Limb (tissue), 2 donors: Measurements from ENCODE around the gene TRAPPC10.

Experiments used
- DNase-seq, 2 donors: peaks; one replicate each; pipeline ENCODE4 v3.0.0-alpha.2; 2016; ENCODE audit errors: extremely low spot score in 2 of 2

TRAPPC10 gene

DNA sequence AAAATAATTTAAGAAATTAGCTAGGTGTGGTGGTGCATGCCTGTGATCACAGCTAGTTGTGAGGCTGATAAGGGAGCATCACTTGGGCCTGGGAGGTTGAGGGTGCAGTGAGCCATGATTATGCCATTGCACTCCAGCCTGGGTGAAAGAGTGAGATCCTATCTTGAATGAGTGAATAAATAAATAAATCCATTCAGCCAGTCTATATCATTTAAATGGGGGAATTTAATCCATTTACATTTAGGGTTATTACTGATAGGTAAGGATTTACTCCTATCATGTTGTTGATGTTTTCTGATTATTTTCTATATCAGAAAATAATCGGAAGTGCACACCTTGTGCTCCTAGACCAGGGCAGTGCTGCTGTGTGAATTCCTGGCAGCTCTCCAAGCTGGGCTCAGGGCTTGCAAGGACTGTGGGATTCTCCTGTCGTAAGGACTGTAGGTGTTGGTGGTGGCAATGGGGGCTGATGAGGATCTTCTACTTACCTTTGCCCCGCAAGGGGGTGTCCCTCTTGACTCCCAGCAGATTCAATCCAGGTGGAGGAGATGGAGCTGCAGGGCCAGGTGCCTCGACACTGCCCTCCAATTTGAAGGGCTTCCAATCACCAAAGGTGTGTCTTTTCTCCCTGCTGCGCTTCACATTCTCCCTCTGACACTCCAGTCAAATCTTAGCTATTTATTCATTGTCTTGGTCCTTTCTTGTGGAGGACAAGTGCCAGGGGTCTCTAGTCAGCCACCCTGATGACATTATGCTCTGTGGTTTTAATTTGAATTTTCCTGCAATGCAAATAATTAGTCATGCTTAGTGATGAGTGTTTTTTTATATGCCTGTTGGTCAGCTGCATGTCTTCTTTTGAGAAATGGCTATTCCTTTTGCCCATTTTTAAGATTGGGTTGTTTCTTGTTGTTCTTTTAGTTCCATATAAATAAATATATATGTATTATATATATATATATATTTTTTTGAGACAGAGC, 14.1 kb upstream of the TRAPPC10 start:
- DNase-seq = no peak

DNA sequence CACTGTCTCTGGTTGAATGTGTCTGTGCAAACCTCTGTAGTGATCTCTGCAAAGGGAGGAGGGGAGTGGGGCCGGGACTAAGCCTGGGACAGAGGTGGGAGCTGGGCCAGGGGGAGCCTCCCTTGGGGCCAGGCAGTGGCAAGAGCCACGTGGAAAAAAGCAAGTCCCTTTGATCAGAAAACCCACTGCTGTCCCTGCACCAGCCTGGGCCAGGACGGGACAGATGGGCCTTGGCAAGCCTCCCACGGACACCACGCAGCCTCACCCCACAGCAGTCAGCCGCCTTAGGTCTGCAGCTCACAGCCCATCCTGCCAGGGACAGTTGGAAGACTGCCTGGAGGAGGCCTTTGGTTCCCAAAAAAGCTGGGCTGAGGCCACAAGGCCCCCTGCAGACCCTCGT, 11.7 kb upstream of the TRAPPC10 start:
- DNase-seq = no peak

DNA sequence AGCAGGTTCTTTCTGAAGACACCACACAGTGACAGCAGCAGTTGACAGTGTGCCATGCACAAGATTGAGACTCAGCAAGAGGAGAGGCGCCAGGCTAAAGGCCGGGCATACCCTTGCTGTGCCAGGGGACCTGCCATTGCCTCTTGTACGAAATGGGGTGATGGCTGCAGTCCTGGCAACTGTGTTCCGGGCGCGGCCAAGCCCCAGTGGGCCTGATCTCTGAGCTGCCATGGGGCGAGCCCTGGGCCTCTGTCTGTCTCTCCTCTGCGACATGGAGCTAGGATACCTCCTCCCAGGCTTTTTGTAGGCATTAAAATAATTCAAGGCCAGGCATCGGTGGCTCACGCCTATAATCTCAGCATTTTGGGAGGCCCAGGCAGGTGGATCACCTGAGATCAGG, 9.6 kb upstream of the TRAPPC10 start:
- no peak for DNase-seq

DNA sequence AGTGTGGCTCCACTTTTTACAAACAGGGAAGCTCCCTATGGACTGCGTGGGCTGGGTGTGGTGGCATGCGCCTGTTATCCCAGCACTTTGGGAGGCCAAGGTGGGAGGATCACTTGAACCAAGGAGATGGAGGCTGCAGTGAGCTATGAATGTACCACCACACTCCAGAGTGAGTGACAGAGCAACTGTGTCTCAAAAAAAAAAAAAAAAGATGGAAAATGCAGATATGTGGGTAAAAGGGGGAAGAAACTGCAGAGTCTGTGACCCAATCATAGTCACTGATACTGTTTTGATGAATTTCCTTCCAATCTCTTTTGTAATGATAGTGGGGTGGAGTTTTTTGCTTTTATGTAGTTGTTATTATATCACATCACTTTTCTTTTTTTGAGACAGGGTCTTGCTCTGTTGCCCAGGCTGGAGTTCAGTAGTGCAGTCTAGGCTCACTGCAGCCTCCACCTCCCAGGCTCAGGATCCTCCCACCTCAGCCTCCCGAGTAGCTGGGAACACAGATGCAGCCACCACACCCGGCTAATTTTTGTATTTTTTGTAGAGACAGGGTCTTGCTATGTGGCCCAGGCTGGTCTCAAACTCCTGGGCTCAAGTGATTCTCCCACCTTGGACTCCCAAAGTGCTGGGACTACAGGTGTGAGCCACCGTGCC, 8.7 kb upstream of the TRAPPC10 start:
- no peak for DNase-seq

DNA sequence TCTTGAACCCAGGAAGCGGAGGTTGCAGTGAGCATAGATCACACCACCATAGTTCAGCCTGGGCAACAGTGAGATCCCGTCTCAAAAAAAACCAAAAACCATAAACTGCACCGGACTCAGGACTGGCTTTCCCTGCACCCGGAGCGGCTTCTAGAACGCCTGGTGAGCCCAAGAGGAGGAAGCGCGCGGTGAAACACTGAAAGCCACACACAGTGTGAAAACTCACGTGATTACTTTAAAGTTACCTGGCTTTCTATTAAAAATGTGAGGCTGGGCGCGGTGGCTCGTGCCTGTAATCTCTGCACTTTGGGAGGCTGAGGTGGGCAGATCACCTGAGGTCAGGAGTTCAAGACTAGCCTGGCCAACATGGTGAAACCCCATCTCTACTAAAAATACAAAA, 7.0 kb upstream of the TRAPPC10 start:
- no peak for DNase-seq

DNA sequence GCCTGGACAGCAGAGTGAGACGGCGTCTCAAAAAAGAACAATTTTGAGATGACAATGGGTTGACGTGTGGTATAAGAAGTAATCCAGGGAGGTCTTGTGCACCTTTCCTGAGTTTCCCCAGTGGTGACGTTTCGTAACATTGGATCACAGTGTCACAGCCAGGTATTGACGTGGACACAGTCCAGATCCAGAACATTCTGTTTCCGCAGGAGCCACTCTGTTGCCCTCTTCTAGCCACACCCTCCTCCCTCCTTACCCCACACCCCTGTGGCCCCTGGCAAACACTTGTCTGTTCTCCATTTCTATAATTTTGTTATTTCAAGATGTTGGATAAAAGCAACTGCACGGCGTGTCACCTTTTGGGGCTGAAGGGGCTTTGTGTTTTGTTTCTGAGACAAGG, 6.5 kb upstream of the TRAPPC10 start:
- DNase-seq = no peak

DNA sequence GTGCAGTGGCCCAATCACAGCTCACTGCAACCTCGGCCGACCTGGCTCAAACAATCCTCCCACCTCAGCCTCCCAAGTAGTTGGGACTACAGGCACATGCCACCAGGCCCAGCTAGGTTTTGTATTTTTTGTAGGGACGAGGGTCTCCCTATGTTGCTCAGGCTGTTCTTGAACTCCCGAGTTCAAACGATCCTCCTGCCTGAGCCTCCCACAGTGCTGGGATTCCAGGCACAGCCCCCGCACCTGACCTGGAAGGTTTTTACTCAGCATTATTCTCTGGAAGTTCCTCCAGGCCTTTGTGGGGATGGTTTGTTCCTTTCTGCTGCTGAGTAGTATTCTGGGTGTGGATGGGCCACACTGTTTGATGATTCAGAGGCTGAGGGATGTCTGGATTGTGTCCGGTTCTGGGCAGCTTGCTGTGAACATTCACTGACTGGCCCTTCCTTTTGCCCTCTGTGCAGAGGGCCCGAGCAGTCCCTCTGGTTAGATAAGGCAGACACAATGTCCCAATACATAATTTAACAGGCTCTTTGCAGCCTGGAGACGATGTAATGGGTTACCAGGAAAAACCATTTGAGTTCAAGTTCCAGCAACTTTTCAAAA, 6.0 kb upstream of the TRAPPC10 start:
- DNase-seq = no peak

DNA sequence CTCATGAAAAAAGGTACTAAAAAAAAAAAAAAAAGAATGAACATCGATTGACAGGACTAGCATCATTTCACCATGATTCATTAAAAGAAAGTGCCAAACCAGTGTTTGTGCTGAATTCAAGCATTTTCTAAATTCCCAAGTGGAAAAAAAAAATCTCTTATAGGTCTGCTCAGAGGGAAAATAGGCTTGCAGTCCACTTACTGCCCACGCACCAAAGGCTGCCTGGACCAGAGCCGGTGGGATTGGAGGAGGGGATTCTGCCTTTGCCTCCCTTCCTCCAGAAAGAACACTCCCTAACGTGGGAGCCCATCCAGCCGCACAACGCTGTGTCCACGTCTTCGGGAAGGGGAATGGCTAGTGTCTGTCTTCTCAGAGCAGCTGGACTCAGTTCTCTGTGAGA, 5.5 kb upstream of the TRAPPC10 start:
- no peak for DNase-seq

DNA sequence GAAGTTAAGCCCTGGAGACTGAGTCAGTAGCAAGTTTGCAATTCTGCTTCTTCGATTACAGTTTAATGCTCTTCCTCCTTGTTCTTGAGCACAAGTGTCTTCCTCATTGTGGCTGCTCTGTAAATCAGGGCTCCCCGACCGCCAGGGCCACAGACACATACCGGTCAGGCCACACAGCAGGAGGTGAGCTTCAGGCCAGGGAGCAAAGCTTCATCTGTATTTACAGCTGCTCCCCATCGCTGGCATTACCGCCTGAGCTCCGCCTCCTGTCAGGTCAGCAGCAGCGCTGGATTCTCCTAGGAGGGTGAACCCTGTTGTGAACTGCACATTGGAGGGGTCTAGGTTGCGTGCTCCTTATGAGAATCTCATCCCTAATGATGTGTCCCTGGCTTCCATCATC, 1.7 kb upstream of the TRAPPC10 start:
- no peak for DNase-seq

DNA sequence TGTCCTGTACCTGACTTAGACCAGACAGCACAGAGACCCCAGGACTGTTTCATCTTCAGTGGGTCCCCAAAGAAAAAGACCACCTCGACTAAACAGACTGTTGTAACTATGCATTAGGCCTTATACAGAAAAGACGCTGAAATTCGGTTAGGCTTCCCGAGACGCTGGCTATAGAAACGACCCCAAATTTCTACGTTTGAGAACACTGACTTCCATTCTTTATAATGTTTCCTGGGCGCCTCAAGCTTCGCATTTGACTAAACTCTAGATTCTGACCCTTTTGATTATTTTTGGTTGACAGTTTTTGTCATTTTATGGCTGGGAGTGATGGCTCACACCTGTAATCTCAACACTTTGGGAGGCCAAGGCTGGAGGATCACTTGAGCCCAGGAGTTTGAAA, 986 bp upstream of the TRAPPC10 start:
- DNase-seq = no peak

DNA sequence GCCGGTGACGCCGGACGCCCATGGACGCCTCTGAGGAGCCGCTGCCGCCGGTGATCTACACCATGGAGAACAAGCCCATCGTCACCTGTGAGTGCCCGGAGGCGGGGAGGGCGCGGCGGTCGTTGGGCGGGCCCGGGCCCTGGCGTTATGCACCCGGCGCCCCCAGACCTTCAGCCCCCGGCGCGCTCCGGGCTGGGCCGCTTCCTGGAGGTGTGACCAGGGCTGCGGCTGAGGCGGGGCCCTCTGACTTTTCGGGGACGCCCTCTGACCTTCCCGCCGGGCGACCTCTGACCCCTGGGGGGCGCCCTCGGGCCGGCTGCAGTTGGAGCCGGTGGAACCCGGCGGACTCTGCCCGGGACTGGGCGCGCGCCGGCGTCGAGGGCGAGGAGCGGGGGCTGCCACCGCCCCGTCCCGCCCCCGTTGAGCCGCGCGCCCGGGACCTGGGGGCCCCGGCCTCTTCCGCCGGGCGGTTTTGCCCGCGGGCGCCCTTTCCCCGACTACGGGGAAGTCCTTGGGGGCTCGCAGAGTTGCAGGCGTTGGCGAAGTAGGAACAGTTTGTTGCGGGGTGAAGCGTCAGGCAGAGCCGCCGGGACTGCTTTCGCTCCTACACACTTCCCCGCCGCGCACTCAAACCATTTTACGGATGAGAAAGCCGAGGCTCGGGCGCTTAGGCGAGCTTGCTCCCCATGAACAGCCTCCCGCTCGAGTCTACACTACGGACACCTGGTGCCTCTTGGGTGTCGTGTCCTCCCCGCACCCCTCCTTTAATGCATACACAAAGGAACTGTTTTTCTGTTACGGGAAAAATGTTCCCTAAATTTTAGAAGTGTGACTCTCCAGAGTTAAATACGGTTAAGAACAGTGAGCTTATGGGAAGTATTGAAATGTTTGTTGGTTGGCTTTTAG, 618 bp downstream of the TRAPPC10 start:
- DNase-seq = peak in 1 of 2 donors; percentile 74

DNA sequence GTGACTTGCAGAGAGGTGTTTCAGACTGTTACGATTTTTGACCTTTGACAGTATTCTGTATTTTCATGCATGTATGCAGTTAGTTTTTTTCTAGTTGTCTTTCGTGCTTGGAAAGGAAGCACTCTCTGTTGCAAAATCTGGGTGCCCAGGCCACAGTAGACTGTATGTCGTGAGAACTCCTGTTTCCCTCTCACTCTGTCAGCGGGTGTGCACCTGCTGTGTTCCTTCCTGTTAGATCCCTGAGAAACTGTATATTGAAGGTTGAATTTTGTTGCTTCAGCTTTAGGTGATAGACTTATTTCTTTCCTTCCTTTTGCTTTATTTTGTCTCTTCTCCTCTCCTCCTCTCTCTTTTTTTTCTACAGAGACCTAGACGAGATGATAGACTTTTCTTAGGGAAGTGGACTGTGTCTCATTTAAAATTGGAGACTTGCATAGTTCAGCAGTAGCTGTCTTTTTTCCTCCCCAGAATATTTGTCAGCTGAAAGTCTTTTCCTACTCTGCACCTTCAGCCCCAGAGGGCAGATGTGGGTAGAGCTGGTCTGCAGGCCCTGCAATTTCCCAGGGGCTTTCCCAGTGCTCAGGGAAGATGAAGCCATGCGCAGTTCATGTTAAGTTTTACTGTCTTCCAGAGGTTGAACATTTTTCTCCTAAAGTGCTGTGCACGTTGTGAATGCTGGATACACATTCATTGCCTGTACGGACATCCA, 1.4 kb downstream of the TRAPPC10 start:
- no peak for DNase-seq

DNA sequence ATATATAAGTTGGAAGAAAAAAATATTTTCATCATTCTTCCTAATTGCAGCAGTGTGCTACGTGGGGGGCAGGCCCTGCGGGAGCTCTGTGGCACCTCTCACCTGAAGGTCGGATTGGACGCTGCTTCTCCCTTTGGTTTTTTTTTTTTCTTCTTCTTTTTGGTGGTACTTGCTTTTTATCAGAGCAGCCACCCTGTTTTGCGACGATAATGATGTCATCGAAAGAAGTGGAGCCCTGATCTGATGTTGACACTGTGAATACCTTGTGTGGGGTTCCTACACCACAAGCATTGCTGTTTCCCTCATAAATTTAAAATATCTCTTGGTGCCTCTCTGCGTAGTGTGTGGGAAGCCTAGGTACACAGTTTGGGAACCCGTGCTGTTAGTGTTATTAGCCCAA, 5.5 kb downstream of the TRAPPC10 start:
- DNase-seq = no peak

DNA sequence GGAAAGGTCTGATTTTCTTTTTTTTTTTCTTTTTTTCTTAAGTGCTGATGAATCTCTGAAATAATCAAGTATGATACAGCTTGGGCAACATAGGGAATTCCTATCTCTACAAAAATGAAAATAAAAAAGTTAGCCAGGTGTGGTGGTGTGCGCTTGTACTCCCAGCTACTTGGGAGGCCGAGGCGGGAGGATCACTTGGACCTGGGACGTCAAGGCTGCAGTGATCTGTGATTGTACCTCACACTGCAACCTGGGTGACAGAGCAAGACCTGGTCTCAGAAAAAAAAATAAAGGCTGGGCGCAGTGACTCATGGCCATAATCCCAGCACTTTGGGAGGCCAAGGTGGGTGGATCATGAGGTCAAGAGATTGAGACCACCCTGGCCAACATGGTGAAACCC, 6.0 kb downstream of the TRAPPC10 start:
- DNase-seq = no peak

DNA sequence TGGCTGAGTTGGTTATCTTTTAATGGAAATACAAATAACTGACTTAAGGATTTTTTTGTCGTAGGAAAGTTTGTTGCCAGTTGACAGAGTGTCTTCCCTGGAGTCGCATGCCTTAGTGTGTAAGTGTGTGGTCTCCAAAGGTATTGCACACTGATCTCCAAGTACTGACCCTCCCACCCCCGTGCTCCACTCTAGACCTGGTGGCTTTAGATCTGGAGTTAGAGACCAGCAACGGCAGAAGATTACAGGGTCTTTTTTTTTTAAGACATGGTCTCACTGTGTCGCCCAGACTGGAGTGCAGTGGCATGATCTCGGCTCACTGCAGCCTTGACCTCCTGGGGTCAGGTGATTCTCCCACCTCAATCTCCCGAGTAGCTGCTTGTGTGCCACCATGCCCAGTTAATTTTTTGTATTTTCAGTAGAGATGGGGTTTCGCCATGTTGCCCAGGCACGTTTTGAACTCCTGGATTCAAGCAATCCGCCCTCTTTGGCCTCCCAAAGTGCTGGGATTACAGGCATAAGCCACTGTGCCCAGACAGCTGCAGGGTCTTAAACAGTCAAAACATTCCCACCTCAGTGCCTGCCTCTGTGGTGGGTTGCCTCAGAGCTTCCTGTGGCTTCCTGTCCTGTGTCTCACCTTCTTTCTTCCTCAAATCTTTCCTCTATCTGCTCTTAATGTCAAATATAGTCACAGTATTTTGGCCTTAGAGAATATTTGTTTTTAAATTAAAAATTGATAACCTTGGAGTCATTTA, 6.9 kb downstream of the TRAPPC10 start:
- DNase-seq = no peak

DNA sequence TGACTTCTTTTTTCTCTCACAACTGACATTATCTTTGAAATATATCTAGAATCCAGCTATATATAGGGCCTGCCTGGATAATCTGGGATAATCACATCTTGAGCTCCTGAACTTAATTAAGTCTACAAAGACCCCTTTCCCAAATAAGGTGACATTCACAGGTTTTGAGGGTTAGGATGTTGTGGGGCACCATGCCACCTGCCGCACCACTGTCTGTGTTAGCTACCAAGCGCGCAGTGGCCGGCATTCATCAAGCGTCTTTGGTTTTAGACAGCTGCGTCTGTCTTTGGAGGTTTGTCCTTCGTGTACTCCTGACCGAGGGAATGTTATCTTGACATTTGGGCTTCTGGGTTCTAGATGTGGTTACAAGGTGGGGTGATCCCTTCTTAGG, 7.5 kb downstream of the TRAPPC10 start:
- DNase-seq = no peak

DNA sequence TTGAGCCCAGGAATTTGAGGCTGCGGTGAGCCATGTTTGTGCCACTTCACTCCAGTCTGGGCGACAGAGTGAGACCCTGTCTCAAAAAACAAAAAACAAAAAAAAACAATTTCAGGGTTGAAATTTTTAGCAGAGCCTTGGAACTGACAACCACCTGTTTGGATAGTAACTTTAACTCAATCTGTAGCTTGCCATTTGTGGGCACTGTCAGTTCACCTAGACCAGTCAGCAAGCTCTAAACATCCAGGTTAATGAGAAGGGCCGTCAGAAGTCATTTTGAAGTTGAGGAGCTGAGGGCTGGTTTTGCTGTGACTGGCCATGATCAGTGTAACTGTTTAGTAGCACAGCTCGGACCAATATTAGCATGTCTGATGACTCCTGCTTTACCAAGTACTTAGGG, 8.4 kb downstream of the TRAPPC10 start:
- DNase-seq = no peak

DNA sequence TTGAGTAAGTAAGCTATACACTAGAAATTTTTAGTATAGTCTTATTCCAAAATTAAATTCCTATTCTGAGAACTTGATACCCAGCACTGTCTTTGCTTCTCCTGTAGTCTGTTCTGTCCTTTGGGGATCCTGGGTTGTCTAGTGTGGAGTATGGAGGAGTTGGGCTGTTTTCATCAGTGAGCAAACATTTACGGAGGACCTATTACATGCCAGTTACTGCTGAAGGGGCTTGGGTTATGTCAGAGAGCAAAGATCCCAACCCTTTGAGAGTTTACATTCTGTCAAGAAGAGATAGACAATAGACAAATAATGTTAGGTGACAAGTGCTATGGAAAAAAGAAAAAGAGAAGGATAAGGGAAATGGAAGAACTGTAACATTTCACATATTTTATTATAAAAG, 9.0 kb downstream of the TRAPPC10 start:
- no peak for DNase-seq

DNA sequence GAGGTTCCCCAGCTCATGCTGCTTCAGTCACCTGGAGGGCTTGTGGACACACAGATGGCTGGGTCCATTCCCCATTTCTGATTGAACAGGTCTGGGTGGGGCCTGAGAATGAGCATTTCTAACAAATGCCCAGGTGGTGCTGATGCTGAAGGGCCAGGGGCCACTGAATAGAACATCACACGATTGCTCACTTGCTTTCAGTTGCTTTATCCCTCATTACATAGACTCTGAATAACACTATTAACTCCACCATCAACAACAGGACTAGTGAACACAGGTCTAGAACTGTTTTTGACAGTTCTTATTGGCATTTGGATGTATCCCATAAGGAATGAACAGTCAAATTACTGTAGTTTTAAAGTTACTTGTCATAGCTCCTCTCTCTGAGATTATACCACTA, 12.1 kb downstream of the TRAPPC10 start:
- DNase-seq = no peak

DNA sequence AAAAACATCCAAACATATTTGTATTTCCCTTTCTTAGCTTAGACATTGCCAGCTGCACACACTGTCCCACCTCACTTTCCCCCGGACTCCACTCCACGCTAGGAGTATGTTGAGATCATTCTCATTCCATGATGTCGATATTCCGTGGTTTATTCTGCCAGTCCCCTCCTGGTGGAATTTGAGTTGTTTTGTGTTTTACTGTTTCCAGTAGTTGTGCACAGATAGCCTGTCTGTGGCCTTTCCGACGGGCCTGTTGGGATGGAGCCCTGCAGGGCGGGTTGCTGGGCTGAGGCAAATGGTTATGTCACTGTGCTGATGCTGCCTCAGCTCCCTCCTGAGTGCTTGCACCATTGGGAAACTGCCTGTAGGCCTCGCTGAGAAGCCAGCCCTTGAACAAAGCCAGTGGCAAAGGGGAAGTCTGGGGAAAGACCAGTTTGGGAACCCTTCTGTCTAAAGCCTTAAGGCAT, 12.8 kb downstream of the TRAPPC10 start:
- DNase-seq = peak; percentile 13 to 38
